ENCODE measurements around the gene TBX4.
"Not testable (repeated sequence)": the region's sequence is repeated elsewhere in the genome, so short reads cannot be mapped to it uniquely, and the experiment has no call there.

The TBX4 gene

DNA sequence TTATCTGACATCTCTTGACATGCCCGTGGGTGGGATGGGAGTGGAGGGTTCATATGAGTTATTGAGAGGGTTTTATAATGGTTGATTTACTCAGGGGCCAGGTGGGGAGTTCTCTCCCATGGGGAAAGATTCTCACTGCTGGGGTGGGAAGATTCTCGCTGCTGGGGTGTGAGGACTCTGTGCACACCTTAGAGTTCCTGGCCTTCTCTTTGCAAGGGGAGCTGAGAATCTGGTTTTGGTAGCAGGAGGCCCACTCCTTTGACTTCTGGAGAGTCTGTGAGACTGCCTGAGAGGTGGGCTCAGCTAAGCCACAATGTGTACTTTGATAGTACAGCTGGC is 31.5 kb downstream of the TBX4 start:
- DNase-seq (ENCODE audit: low spot score), result no peak

DNA sequence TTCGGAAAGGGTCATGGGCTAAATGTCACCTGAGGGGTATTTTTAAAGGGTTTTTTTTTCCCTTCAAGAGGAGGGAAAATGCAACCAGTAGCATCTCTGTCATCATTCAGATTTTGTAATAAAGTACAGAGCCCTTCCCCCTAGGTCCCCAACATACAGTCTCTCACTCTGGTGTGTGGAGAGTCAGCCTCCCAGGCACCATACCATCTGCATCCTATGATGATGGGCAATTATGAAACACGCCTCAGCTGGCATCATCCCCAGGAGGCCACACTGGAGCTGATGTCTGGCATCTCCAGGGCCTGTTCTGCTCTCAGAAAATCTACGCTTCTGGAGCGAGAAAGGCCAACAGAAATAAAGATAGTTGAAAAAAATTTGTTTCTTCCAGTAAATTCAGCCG is 32.0 kb downstream of the TBX4 start:
- DNase-seq (ENCODE audit: low spot score), result no peak

DNA sequence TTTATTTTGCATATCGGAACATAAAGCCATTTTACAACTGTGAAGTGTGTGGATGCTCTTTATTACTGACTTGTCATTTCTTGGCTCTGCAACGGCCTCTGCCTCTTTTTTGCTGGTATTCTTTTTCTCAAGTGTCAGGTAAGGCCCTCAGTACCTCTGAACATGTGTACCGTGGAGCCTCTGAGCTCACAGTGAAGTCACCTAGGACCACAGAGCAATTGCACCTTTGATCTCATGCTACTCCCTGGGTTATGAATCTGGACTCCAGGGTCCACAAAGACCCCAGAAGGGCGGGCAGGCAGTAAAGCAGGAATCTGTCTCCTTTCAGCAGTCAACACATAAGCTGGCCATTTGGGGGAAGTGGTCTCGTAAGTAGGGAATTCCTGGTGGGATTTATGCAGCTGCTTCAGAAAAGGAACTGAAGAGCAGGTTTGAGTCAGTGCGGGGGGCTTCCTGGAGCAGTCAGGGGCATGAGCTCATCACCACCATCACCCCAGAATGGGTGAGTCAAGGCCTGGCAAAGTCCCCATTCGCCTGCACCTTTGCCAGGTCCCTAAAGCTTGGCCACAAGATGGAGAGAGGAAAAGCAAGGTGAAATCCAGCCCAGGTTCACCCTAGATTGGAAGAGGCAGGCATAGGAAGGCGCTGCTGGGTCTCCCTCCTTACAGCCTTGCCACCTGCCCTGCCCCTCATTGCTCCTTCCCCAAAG is 33.0 kb downstream of the TBX4 start:
- no peak for DNase-seq (ENCODE audit: low spot score)

DNA sequence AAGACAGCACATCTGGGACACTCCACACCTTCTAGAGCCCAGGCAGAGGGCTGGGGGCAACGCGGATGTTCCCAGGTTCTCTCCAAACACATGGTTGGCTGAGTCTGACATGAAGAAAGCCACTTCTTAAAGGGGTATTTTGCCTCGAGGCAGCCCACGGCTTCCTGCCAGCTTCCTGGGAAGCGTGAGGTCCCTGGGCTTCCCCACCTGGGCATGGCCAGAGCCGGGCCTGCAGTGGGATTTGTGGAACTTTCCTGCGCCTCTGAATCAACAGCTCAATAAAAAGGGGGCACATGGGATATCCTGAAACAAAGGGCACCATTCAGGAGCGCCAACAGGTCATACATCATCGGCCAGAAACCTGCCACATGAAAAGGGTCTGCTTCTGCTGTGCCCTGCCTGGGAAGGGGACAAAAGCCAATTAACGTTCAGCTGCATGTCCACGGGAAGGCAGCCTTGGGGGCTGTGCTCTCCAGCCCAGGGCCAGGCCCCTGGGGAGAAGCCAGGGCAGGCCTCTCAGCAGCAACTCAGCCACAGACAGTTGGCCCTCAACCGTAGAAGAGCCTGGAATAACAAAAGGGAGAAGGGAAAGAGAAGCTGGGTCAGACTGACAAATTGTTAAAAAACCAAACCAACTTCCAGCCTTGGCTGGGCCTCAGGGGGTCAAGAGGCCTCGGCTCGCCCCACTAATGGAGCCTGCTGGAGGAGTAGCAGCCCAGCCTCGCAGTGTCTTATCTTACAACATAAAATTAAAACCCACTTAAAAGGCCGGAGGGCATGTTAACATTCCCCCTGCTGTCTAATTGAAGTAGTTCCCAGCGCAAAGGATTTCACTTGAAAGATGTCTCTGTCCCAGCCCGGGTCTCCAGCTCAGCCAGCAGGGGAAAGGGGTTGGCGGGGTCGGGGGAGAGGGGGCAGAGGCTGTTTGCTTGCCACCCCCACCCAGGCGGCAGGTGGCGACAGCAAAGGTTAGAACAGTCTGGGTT is 34.2 kb downstream of the TBX4 start:
- DNase-seq (ENCODE audit: low spot score), result no peak

DNA sequence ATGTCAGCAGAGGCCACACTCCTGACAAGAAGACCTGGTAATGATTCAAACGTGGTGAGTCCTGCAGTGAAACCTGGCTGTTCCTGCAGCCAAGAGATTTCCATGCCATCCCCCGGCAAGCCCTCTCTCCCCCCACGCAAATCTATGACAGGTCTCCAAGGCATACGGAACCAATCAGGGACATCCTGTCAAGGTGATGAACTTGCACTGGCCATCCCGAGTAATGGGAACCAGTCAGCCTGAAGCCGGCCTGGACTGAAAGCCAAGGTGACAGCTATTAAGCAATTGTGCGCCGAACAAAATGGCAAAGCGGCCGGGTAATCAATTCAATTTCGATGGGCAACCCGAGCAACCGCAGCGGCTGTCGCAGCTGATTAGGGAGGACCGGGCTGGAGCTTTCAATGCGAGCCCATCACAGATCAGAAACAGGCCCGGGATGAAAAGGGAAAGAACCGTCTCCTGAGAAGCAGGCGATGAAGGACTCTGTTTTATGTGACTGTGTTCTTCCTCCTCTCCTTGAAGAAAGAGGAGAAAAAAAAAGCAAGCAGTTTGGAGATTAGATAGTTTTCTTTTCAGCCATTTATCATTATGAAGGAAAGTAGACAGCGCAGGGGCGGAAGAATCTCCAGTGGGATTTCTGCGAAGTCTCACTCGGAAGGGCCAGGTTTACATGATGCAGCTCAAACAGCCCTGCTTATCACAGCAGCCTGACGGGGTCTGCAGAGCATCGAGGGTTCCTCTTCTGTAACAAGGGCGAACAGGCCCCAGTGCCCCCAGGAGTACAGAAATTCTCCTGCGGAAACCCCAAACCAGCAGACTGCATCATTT is 35.2 kb downstream of the TBX4 start:
- no peak for DNase-seq (ENCODE audit: low spot score)

DNA sequence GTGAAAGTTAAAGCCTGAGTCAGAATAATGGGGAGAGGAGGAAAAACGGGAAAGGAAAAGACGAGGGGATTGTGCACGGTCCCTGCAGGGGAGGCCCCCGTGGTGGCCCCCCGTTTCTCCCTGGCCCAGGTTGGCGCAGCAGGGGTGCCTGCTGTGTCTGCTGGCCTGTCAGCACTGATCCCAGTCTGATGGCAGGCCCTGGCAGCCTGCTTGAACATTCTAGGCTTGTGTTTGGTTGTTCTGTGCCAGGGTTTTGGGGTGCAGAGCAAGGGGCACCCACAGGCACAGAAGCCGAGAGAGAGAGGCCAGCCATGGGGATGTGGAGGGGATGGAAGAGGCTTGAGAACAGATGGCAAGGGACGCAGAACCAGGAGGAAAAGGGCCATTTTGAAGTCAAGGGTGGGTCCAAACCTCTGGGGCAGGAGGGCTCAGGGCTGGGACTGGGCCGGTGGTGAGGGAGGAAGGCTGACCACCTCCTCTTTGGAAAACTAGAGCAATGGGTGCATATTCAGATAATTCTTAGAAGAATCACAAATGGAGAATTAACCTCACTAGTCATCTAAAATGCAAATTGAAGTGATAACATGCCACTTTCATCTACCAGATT is 35.9 kb downstream of the TBX4 start:
- DNase-seq (ENCODE audit: low spot score), result no peak

DNA sequence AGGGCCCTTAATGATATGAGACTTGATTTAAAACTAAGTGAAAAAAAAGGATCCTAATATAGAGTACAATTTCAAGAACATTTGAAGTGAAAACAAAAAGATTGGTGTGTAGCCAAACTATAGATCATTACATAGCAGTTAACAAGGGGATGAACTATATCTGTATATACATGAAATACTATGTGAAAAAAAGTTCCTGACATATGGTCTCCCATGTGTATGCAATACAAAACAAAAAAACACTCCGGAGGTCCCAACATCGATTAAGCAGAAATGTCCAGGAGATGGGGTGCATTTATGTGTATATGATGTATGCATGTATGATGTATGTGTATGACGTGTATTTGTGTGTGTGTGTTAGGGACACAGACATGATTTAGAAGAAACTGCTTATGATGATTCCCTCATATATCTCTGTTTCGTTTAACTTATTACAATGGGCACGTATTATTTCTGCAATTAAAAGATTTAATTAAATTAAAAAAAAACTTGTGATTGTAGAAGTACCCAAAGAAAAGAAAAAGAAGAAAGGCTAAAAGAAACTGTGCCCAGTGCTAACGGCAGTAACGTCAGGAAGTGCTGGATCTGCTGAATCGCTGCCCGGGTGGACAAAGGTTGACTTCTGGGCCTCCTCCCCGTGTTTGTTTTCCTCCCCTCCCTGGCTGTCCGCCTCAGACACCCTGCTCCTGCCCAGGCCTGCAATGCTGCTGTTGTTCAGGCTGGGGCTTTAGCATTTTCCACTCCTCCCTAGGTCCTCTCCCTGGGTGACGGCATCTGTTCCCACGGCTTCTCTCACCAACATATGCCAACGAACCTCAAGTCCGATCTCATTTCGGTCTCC is 36.9 kb downstream of the TBX4 start:
- DNase-seq (ENCODE audit: low spot score), result no peak

DNA sequence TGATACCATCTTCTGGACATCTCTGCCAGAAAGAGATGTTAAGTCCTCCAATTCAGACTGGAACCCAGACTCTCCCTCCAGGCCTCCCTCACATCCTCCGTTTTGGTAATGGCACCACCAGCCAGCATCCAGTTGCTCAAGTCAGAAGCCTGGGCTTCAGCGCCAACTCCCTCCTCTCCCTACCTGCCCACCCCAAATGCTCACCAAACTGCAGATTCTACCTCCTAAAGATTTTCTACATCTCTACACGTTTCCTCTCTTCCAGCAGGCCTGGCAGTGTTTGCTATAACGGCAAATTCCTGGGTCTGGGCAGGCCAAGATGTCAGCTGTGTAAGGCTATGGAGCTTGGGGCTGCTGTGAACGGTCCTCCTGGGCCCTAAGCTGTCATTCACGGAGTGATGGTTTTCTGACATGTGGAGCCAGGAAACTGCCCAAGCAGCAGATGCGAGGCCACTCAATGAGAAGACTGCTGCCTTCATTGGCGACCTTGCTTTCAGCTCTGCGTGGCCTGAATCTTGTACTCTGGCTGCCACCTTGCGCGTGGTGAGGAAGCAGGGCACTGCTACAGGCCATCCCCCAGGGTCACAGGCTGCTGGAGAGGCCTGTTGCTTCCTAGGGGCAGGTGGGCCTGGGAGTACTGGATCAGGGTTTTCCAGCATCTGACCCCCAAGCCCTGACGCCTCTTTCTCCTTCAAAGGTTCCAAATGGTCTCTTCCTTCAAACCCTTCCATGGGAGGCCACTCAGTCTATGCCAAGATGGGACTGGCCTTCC is 37.7 kb downstream of the TBX4 start:
- no peak for DNase-seq (ENCODE audit: low spot score)

DNA sequence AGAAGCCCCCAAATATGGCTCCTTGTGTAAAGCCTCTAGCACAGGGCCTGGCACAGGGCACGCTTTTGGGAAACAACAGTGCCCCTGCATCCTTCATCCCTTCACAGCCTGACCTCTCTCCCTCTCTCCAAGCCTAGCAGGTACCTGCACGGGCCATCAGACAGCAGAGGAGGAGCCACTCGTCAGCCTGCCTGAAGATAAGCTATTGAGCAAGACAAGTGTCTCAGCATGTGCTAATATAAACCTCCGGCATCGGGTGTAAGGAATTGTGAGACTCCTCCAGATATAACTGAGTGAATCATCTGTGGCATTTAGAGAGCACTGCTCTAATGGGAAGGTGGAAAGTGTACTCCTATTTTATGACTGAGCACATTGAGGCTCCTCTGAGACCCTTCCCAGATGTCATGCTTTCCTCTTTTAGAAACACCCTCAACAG is 38.3 kb downstream of the TBX4 start:
- DNase-seq (ENCODE audit: low spot score), result peak; percentile 8

DNA sequence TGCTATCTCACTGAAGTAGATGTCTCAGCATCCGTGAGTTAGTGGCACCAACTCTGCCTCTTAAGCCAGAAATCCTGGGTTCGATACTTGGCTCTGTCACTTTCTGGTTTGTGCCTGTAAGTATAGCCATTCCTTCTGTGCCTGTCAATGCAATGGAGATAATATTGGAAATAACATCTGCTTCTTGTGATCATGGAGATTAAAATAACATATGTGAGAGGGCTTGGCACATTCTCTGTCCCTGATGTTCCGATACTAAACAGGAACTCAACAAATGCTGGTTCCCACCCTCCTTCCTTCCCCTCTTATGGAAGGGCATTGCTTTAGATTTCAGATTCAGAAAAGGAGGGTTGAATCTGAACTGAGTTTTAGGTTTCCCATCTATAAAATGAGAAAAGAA is 39.8 kb downstream of the TBX4 start:
- no peak for DNase-seq (ENCODE audit: low spot score)

DNA sequence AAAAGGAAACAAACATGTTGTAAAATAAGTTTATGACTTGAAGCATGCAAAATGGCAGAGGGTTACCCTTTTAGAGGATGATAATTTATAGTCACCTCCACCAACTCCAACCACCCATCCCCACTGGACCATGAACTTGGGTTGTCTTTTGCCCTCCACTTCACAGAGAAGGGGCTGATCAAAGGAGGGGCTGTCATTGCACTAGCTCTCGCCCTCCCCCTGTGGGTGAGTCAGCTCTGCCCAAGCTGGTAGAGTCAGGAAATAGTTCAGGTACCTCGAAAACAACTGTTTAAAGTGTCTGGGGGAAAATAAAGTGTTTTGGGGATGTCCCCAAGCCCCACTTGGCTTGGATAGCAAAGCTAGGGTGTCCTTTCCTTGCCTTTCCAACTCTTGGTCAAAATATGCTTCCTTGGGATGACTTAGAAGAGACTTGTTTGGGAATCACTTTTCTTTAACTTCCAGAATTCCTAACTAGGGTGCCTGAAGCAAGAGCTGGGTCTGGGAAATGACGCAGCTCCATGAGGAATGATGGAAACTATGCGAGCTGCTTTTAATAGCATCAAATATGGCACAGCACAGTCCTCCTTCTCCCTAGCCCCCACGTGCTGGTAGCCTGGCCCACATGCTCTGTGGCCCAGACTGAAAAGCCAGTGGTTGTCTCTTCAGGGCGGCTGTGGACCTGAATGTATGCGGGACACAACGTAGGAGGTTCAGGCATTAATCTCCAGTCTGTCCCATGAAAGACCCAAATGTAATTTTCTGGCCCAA is 40.7 kb downstream of the TBX4 start:
- no peak for DNase-seq (ENCODE audit: low spot score)

DNA sequence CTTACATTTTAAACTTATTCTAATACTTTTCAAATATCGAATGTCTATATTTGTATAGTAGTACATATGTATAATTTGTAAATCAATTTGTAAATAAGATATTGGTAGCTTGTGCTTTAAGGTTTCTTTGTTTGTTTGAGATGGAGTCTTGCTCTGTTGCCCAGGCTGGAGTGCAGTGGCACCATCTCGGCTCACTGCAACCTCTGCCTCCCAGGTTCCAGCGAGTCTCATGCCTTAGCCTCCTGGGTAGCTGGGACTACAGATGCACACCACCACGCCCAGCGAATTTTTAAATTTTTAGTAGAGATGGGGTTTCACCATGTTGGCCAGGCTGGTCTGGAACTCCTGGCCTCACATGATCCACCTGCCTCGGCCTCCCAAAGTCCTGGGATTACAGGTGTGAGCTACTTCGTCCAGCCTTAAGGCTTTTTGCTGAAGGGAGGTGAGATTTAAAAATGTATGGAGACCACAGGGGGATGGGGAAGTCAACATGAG is 41.7 kb downstream of the TBX4 start:
- DNase-seq (ENCODE audit: low spot score), result not testable (repeated sequence)

DNA sequence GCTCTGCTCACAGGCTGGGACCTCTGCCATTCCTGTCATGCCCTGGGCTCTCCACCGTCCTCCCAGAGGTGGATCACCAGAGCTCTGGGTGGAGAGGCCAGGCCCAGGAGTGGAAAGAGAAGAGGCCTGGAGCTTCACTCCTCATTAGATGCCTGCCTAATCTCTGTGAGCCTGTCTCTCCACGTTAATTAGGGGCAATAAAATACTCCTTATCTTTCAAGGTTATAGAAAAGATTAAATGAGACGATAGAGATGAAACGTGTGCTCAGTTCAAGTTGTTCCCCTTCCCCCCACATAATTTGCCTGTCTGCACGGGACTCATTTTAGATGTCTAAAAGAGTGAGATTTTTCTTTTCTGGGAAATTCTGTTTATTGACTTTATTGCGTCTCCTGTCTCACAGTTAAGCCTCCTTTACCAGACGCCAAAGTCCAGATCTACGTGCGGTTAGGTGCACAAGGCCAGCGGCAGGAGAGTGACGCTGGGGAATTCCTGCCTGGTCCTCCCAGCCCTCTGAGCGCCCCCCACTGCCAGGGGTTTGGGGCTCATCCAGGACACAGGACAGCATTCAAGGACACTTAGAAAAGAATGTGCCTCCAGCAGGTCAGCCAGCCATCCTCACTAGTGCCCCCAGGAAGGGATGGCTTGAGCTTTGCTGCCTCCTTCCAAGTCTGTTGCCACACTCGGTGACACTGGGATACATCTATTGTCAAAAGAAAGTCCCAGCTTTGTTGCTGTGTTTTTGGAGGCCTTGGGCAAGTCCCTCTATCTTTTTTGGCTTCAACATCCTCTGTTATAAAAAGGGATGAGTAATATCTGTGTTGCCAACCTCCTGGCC is 42.3 kb downstream of the TBX4 start:
- no peak for DNase-seq (ENCODE audit: low spot score)

DNA sequence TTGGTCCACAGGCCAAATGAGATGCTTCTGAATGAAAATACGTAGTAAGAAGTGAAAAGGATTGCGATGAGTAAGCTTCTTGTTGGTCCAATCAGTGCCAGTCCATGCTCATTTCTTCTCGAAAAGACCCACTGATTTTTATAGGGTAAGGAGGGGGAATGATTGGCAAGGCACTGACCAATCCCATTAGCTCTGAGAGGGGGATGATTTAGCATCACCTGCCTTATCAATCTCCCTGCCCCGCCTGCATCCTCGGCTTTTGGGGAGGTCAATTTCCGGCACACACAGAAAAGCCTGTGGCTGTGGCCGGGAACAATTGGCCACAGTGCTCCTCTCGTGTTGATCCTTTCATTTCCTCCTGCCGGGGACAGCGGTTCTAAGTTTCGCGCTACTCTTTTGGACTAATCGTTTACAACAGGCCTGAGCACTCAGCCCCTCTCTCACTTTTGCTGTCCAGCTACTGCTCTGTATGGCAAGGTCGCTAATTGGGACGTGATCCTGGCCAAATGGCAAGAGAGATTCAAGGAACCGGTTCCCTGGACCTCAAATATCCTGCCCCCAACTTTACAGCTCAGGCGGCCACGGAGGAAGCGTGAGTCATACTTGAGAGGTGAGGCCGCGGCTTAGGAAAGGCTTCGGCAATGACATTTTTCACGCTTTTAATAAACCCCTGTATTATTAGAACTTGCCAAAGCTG is 43.1 kb downstream of the TBX4 start:
- DNase-seq (ENCODE audit: low spot score), result no peak

DNA sequence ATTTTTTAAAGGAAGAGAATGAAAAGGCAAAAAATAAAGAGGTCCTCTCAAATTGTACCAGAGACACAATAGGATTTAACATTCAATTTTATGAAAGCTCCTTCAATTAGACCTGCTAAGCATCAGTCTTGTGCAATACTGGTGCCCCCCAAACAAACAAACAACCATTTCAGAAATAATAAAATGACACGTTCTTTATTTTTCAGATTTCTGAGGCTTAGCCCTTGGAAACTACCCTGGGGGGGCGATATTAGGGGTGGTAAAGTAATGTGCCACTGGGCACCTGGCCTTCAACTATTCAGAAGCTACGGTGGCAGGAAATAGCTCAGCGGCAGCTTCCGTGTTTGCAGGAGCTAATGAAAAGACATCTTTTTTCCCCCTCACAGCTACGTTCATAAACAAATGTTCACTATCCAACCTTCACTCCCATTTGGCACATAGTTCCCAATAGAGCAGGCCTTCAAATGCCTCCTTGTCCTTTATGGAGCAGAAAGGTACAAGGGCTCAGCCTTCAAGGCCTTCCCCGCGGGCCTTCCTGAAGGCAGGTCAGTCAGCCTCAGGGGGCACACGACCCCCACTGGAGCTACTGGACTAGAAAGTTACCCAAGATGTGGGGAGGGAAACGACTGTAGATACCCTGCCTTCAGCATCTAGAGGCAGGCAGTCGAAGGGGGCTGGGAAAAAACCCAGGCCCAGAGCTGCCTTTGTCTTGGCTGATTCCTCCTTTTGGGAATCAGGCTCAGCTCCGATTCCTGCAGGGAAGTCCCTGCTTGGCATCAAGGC is 44.1 kb downstream of the TBX4 start:
- no peak for DNase-seq (ENCODE audit: low spot score)

DNA sequence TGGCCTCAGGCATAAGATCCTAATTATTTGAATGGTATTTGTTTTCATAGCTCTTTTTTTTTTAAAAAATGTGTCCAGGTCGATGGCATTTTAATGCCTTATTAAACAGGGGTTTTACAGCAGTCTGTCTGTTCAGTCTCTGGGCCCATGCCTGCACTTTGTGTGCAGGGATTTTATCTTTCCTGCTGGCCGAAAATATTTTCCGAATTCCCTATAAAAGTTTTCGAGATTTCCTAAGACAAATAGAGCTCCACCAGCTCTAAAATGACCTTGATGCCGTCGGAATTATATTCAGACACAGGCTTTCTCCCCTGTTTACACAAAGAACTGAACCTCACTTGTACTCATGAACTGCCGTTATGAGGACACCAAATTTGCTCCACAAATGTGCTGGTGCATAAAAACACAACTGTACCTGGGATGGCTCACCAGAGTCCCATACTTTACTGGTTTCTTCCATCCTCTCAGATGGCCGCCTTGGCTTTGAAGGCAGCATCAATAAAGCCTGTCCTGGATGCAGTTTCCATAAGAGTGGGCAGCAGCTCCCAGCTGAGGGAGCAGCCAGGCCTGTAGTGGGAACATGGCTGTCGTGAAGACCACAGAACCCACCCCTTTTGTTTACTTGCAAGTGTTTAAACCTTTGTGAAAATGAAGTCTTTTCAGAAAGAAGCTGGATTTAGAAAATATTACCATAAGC is 44.9 kb downstream of the TBX4 start:
- no peak for DNase-seq (ENCODE audit: low spot score)
